Activated CD4-positive, alpha-beta T cell treated with anti-CD3 and anti-CD28 coated beads, Interleukin-2, amount 10 ng/mL, durations not matched to agents 7 days and 5 days (primary cell): ENCODE results near the gene GRID1. TPM values are rescaled to one million over a fixed set of nuclear protein-coding genes. Genes with fewer than 3 reads are reported as not detected.

Experiments used
- CTCF ChIA-PET: fragments of 350-600 bp; sonication (Branson Sonifier 250); formaldehyde crosslinking; loops from one replicate; lab custom pipeline; 2021; ENCODE audit warnings: antibody characterized with exemption; lab: Charles Lee
- POLR2A ChIA-PET: fragments of 350-600 bp; sonication (Branson Sonifier 250); formaldehyde crosslinking; loops from one replicate; lab custom pipeline; 2021; ENCODE audit warnings: antibody characterized with exemption; lab: Charles Lee
- DNase-seq: peaks from one replicate; pipeline ENCODE4 v3.0.0-alpha.2; 2020
- H3K27ac Mint-ChIP-seq: one replicate; pipeline ENCODE4 v1.8.0; 2021; ENCODE audit warnings: mild to moderate bottlenecking, moderate library complexity, mixed read lengths
- H3K27me3 Mint-ChIP-seq: one replicate; pipeline ENCODE4 v1.8.0; 2021; ENCODE audit warnings: mixed read lengths
- H3K36me3 Mint-ChIP-seq: one replicate; pipeline ENCODE4 v1.8.0; 2021; ENCODE audit warnings: low read depth, mixed read lengths
- H3K4me1 Mint-ChIP-seq: one replicate; pipeline ENCODE4 v1.8.0; 2021; ENCODE audit warnings: mixed read lengths
- H3K4me3 Mint-ChIP-seq: one replicate; pipeline ENCODE4 v1.8.0; 2021; ENCODE audit warnings: mild to moderate bottlenecking, moderate library complexity, mixed read lengths
- H3K9me3 Mint-ChIP-seq: one replicate; pipeline ENCODE4 v1.8.0; 2021; ENCODE audit warnings: mixed read lengths
- total RNA-seq, 2 experiments: library from RNA; stranded (reverse); gene quantifications; one replicate each; pipeline ENCODE4 v1.2.3, GENCODE V29; 2021

Gene GRID1
- total RNA-seq, 2 experiments from 2014 or later: not detected

DNA sequence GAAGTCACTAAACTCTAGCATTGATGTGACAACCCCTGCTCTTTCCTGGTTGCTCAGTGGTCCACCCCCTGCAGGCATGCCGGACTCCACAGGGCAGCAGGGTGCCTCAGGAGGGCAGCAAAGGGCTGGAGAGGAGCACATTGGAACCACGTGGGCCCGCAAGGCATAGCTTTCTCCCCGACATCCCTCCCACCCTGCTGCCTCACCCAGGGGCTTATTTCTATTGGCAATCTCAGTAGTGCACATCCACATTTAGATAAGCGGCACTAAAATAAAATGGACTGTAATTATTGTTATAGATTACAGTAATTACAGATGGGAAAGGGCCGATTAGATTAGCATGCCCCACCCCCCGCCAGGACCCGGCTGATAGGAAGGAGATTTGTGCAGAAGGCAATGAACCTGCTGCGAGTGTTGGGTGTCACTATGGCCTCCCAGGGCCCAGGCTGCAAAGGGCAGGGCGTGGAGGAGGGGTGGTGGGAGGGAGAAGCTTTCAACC, 580.1 kb downstream of the GRID1 start:
- H3K27ac Mint-ChIP-seq: no peak overlapping the region
- no peaks in the 10 kb centered on the region for H3K36me3 Mint-ChIP-seq
- POLR2A ChIA-PET: no interaction called here
- H3K9me3 Mint-ChIP-seq: no peaks in the 10 kb centered on the region
- CTCF ChIA-PET: no interaction called here
- DNase-seq: no peak
- no peaks in the 10 kb centered on the region for H3K4me1 Mint-ChIP-seq
- H3K4me3 Mint-ChIP-seq: no peak overlapping the region
- no peaks in the 10 kb centered on the region for H3K27me3 Mint-ChIP-seq

- ChIA-PET CTCF (no interaction called here), POLR2A (no interaction called here)
- DNase-seq: no peak
- Mint-ChIP-seq H3K4me3 (no peak overlapping the region), H3K27ac (no peak overlapping the region), H3K27me3 (no peaks in the 10 kb centered on the region), H3K36me3 (no peaks in the 10 kb centered on the region), H3K4me1 (no peaks in the 10 kb centered on the region), H3K9me3 (no peaks in the 10 kb centered on the region)
Observed at GRCh38 chr10:85784792-85785191, 581.8 kb downstream of the GRID1 start.

GRCh38 chr10:85781404-85781803, 585.2 kb downstream of the GRID1 start:
- H3K4me1 Mint-ChIP-seq: no peaks in the 10 kb centered on the region
- no peaks in the 10 kb centered on the region for H3K9me3 Mint-ChIP-seq
- ChIA-PET CTCF (no interaction called here), POLR2A (no interaction called here)
- no peak overlapping the region for H3K27ac Mint-ChIP-seq
- no peak overlapping the region for H3K4me3 Mint-ChIP-seq
- H3K27me3 Mint-ChIP-seq: no peaks in the 10 kb centered on the region
- no peaks in the 10 kb centered on the region for H3K36me3 Mint-ChIP-seq
- DNase-seq: no peak

DNA sequence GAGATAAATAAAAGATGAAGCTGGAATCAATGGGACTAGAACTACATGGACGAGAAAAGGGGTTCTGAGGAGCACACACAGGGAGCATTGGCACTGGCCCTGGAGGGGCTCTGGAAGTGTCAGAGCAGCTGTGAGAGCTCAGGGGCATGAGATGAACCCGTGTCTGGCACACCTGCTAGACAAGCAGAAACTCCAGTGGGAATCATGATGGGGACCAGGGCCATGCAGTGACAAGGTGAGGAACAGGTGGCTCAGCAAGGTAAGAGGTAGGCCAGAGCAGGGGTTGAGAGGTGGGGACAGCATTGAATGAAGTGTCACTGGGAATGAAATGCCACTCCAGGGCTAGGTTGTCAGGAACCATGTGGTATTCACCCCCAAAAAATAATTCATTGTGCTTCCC, 588.5 kb downstream of the GRID1 start:
- Mint-ChIP-seq H3K4me3 (no peak overlapping the region), H3K4me1 (no peaks in the 10 kb centered on the region), H3K27me3 (no peaks in the 10 kb centered on the region), H3K9me3 (no peaks in the 10 kb centered on the region), H3K36me3 (no peaks in the 10 kb centered on the region), H3K27ac (no peak overlapping the region)
- ChIA-PET CTCF (no interaction called here), POLR2A (no interaction called here)
- DNase-seq: no peak

DNA sequence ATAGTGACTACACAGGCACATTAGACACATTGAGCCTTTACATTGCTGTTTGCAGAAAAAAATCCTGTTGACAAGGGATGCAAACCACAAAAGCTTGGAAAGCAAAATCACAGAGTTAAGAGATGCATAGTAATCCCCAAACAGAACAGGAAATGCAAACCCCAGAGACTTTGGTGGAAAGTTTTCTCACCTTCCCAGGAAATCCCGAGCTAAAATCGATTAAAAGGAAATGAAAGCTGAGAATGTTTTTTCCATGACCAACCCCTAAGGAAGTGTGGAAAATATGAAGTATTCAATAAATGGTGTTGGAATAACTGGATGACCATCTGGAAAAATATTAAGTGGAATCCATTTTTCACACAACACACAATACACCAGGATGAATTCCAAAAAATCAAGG, 598.7 kb downstream of the GRID1 start:
- CTCF ChIA-PET: no interaction called here
- Mint-ChIP-seq H3K36me3 (no peaks in the 10 kb centered on the region), H3K4me3 (no peak overlapping the region), H3K27ac (no peak overlapping the region), H3K27me3 (no peaks in the 10 kb centered on the region), H3K4me1 (no peaks in the 10 kb centered on the region), H3K9me3 (peaks cover 8% of the 10 kb centered on the region)
- DNase-seq: no peak
- POLR2A ChIA-PET: no interaction called here

DNA sequence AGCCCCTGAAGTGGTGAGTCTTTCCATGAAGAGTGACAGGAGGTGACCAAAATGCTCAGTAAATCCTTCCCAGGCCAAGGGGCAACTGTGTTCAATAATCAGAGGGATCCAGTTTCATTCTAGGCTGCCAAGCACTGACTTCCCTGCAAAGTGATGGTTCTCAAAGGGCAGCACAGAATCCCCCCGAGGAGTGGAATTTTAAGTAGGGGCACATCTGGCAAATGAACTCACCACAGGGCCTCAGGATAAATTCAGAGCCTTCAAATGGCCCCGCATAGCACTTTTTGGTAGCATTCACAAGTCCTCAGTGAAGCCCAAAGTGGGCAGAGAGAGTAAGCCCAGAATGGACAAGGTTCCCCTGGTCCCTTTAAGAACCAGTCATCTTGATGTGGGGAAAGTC, 602.5 kb downstream of the GRID1 start:
- ChIA-PET CTCF (no interaction called here), POLR2A (no interaction called here)
- no peak for DNase-seq
- H3K4me3 Mint-ChIP-seq: no peak overlapping the region
- H3K9me3 Mint-ChIP-seq: peaks cover 6% of the 10 kb centered on the region
- H3K27me3 Mint-ChIP-seq: no peaks in the 10 kb centered on the region
- no peak overlapping the region for H3K27ac Mint-ChIP-seq
- H3K36me3 Mint-ChIP-seq: no peaks in the 10 kb centered on the region
- H3K4me1 Mint-ChIP-seq: no peaks in the 10 kb centered on the region

DNA sequence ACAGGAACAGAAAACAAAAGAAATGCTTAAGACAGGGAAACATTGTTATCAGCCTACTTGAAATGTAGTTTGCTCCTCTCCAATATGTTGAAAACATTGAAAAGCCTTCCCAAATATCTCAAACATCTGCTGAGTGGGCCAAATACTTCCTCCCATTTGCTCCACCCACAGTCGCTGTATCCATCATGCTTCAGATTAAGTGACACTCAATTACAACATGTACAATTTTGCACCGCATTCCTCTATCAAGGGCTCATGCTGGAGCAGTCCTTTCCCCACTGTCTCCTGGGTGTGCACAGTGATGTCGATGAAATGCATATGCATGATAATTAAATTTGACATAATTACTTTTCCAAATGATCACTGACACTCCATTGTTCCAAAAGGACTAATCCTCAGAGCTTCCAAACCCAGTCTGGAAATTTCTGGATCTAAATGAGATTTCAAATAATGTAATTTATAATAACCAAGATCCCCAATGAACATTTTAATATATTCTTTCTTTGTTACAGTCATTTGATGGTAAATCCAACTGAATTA, 604.6 kb downstream of the GRID1 start:
- Mint-ChIP-seq H3K27me3 (no peaks in the 10 kb centered on the region), H3K4me3 (no peak overlapping the region), H3K9me3 (no peaks in the 10 kb centered on the region), H3K27ac (no peak overlapping the region), H3K36me3 (no peaks in the 10 kb centered on the region), H3K4me1 (no peaks in the 10 kb centered on the region)
- CTCF ChIA-PET: no interaction called here
- DNase-seq: no peak
- POLR2A ChIA-PET: no interaction called here

DNA sequence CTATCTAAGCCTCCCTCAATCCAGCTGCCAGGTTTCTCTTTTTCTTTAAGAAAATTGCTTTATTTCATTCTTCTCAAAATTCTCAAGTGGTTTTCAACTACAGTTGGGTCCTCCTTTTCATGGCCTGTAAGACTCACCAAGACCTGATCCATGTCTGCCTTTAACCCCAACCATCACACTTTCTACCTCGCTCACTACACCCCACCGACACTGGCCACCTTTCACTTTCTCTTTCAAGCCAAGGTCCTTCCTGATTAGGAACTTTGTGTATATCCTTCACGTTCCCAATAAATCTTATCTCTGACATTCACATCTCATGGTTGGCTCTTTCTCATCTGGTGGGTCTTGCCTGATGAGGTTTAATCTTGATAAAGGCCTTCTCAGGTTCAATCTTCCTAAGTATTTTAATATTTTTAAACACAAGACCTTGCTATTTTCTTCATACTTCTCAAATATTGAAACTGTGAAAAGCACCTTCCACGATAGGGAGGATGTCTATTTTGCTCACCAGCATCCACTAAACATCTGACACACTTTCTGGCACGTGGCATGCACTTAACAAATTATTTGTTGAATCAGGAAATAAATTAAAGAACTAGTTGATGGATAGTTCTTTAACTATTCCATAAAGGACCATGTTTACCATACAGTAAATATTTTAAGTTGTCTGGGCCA, 624.8 kb downstream of the GRID1 start:
- Mint-ChIP-seq H3K9me3 (no peaks in the 10 kb centered on the region), H3K4me1 (peaks cover 6% of the 10 kb centered on the region), H3K27me3 (no peaks in the 10 kb centered on the region), H3K36me3 (no peaks in the 10 kb centered on the region), H3K4me3 (peak overlapping the region; percentile 58), H3K27ac (peak overlapping the region; percentile 58)
- CTCF ChIA-PET: no interaction called here
- peak; percentile 15 for DNase-seq
- POLR2A ChIA-PET: no interaction called here

GRCh38 chr10:85735997-85736396, 630.6 kb downstream of the GRID1 start:
- Mint-ChIP-seq H3K36me3 (no peaks in the 10 kb centered on the region), H3K4me1 (no peaks in the 10 kb centered on the region), H3K9me3 (peaks cover 2% of the 10 kb centered on the region), H3K27me3 (no peaks in the 10 kb centered on the region), H3K27ac (no peak overlapping the region), H3K4me3 (no peak overlapping the region)
- ChIA-PET POLR2A (no interaction called here), CTCF (interaction anchor here (0.5 kb wide), 1 partner anchor 566 kb away, joined by 4 read pairs; no protein-coding TSS in a partner anchor)
- DNase-seq: no peak

DNA sequence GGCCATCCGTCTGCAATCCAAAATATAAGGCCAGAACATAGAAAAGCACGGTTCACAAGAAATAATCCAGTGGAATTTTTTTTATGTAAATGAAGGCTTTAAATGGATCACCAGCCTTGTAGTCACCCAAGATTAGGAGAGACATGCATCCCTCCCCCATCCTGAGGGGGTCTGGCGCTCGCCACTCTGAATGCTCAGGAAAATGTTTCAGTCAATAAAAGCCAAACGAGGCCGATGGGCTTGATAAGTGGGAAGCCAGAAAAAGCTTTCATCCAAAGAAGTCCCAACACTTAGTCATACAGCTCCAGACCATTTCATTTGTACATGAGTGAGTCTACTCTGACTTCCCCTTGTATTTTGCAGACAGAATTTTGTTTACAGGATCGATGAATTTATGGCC, 631.8 kb downstream of the GRID1 start:
- CTCF ChIA-PET: no interaction called here
- no peak overlapping the region for H3K4me3 Mint-ChIP-seq
- no peaks in the 10 kb centered on the region for H3K36me3 Mint-ChIP-seq
- H3K27me3 Mint-ChIP-seq: no peaks in the 10 kb centered on the region
- peaks cover 2% of the 10 kb centered on the region for H3K9me3 Mint-ChIP-seq
- POLR2A ChIA-PET: no interaction called here
- no peak for DNase-seq
- no peaks in the 10 kb centered on the region for H3K4me1 Mint-ChIP-seq
- H3K27ac Mint-ChIP-seq: no peak overlapping the region

GRCh38 chr10:85724215-85724614, 642.4 kb downstream of the GRID1 start:
- Mint-ChIP-seq H3K4me3 (no peak overlapping the region), H3K36me3 (no peaks in the 10 kb centered on the region), H3K4me1 (no peaks in the 10 kb centered on the region), H3K9me3 (no peaks in the 10 kb centered on the region), H3K27ac (no peak overlapping the region), H3K27me3 (no peaks in the 10 kb centered on the region)
- CTCF ChIA-PET: no interaction called here
- no peak for DNase-seq
- POLR2A ChIA-PET: no interaction called here

GRCh38 chr10:85720931-85721590, 645.5 kb downstream of the GRID1 start:
- Mint-ChIP-seq H3K9me3 (no peaks in the 10 kb centered on the region), H3K27me3 (no peaks in the 10 kb centered on the region), H3K4me3 (no peak overlapping the region), H3K4me1 (no peaks in the 10 kb centered on the region), H3K27ac (no peak overlapping the region), H3K36me3 (no peaks in the 10 kb centered on the region)
- DNase-seq: no peak
- POLR2A ChIA-PET: no interaction called here
- CTCF ChIA-PET: no interaction called here

DNA sequence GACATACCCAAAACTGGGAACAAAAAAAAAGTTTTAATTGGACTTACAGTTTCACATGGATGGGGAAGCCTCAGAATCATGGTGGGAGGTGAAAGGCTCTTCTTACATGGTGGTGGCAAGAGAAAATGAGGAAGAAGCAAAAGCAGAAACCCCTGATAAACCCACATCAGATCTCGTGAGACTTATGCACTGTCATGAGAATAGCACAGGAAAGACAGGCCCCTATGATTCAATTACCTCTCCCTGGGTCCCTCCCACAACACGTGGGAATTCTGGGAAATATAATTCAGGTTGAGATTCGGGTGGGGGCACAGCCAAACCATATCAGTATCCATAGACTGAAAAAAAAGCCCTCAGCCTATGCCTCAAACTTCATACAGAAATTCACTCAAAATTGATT, 647.2 kb downstream of the GRID1 start:
- CTCF ChIA-PET: no interaction called here
- POLR2A ChIA-PET: no interaction called here
- H3K27me3 Mint-ChIP-seq: no peaks in the 10 kb centered on the region

More for the DNA sequence above, 647.2 kb downstream of the GRID1 start:
- H3K36me3 Mint-ChIP-seq: no peaks in the 10 kb centered on the region
- H3K4me3 Mint-ChIP-seq: no peak overlapping the region
- H3K4me1 Mint-ChIP-seq: no peaks in the 10 kb centered on the region
- H3K9me3 Mint-ChIP-seq: no peaks in the 10 kb centered on the region
- no peak for DNase-seq
- H3K27ac Mint-ChIP-seq: no peak overlapping the region
